ENCODE results near the gene TKFC. TPM values are rescaled to one million over a fixed set of nuclear protein-coding genes. Genes with fewer than 3 reads are reported as not detected.

Gene TKFC
- total RNA-seq (64.6 TPM), polyA plus RNA-seq (ENCODE audit: insufficient read depth, low read depth, low replicate concordance) (107 TPM)
- long read RNA-seq, donor 1, full-length matches to known transcripts, result 5 of 5 reads
- long read RNA-seq, donor 1, partial matches to known transcripts, result 0 of 5 reads
- long read RNA-seq, donor 1, other reads (novel, unspliced or antisense), result 0 of 5 reads
- long read RNA-seq, donor 2, full-length matches to known transcripts, result 5 of 5 reads
- long read RNA-seq, donor 2, partial matches to known transcripts, result 0 of 5 reads
- long read RNA-seq, donor 2, other reads (novel, unspliced or antisense), result 0 of 5 reads
- long read RNA-seq, donor 3, full-length matches to known transcripts, result 5 of 10 reads
- long read RNA-seq, donor 3, partial matches to known transcripts, result 5 of 10 reads
- long read RNA-seq, donor 3, other reads (novel, unspliced or antisense), result 0 of 10 reads
- long read RNA-seq, donor 4, full-length matches to known transcripts, result 3 of 3 reads
- long read RNA-seq, donor 4, partial matches to known transcripts, result 0 of 3 reads
- long read RNA-seq, donor 4, other reads (novel, unspliced or antisense), result 0 of 3 reads
- long read RNA-seq, donor 5, result 0 reads
- long read RNA-seq, donor 6, result 0 reads
- long read RNA-seq, donor 7, full-length matches to known transcripts, result 13 of 30 reads
- long read RNA-seq, donor 7, partial matches to known transcripts, result 9 of 30 reads
- long read RNA-seq, donor 7, other reads (novel, unspliced or antisense), result 8 of 30 reads
- long read RNA-seq, donor 8, full-length matches to known transcripts, result 3 of 9 reads
- long read RNA-seq, donor 8, partial matches to known transcripts, result 6 of 9 reads
- long read RNA-seq, donor 8, other reads (novel, unspliced or antisense), result 0 of 9 reads
- long read RNA-seq, donor 9, full-length matches to known transcripts, result 3 of 3 reads
- long read RNA-seq, donor 9, partial matches to known transcripts, result 0 of 3 reads
- long read RNA-seq, donor 9, other reads (novel, unspliced or antisense), result 0 of 3 reads
- long read RNA-seq, donor 10, full-length matches to known transcripts, result 3 of 11 reads
- long read RNA-seq, donor 10, partial matches to known transcripts, result 8 of 11 reads
- long read RNA-seq, donor 10, other reads (novel, unspliced or antisense), result 0 of 11 reads

GRCh38 chr11:61332797-61333549, at the start of gene TKFC, which contains the start of gene DDB1:
TKFC (plus strand) TSS chr11:61333228; CDS start chr11:61334729, 1,501 bp downstream.
DDB1 (minus strand) TSS chr11:61333105; CDS start chr11:61332968, 137 bp downstream.
- intact Hi-C loops (cut with DNase I), result no loop called here
- H3K9me3 ChIP-seq (ENCODE audit: control insufficient read depth in 2 of 3, insufficient read depth in 1 of 3, low read length in 3 of 3), result no peaks in the 10 kb centered on the region
- peaks cover 0 to 16% (median 4%) of the 10 kb centered on the region in 3 donors for H3K36me3 ChIP-seq (ENCODE audit: control insufficient read depth in 2 of 3, insufficient read depth in 3 of 3, low read length in 3 of 3)
- DNase-seq (peak; percentile 97 to 99 (median 98)), FAIRE-seq (no peak)
- TF ChIP-seq CTCF (IDR thresholded peaks at IDR 0.05; ENCODE audit: borderline replicate concordance, extremely low read depth, insufficient read depth), result no peak
- no peaks in the 10 kb centered on the region for H3K27me3 ChIP-seq (ENCODE audit: control insufficient read depth, insufficient read depth, low read length)
- H3K9ac ChIP-seq (ENCODE audit: low read length in 3 of 3), result peak within 1 kb of the TSS; percentile 89 to 97 (median 92)
- H3K27ac ChIP-seq (ENCODE audit: low read depth in 2 of 2, low read length in 2 of 2), result peak within 1 kb of the TSS; percentile 78 to 91
- peaks cover 4 to 35% (median 17%) of the 10 kb centered on the region in 3 donors for H3K4me1 ChIP-seq (ENCODE audit: control insufficient read depth in 2 of 3, insufficient read depth in 2 of 3, low read depth in 1 of 3, low read length in 3 of 3)
- peak within 1 kb of the TSS; percentile 83 to 97 (median 92) for H3K4me3 ChIP-seq (ENCODE audit: low read length in 3 of 3)

GRCh38 chr11:61283613-61284012, 49.4 kb upstream of the TKFC start:
- peaks cover 0 to 4% (median 0%) of the 10 kb centered on the region in 3 donors for H3K4me1 ChIP-seq (ENCODE audit: control insufficient read depth in 2 of 3, insufficient read depth in 2 of 3, low read depth in 1 of 3, low read length in 3 of 3)
- H3K9me3 ChIP-seq (ENCODE audit: control insufficient read depth in 2 of 3, insufficient read depth in 1 of 3, low read length in 3 of 3), result no peaks in the 10 kb centered on the region
- intact Hi-C loops (cut with DNase I), result no loop called here
- H3K27ac ChIP-seq (ENCODE audit: low read depth in 2 of 2, low read length in 2 of 2), result no peak overlapping the region
- H3K4me3 ChIP-seq (ENCODE audit: low read length in 3 of 3), result no peak overlapping the region
- TF ChIP-seq CTCF (IDR thresholded peaks at IDR 0.05; ENCODE audit: borderline replicate concordance, extremely low read depth, insufficient read depth), result no peak
- no peak overlapping the region for H3K9ac ChIP-seq (ENCODE audit: low read length in 3 of 3)
- no peak for FAIRE-seq
- no peaks in the 10 kb centered on the region for H3K36me3 ChIP-seq (ENCODE audit: control insufficient read depth in 2 of 3, insufficient read depth in 3 of 3, low read length in 3 of 3)
- no peaks in the 10 kb centered on the region for H3K27me3 ChIP-seq (ENCODE audit: control insufficient read depth, insufficient read depth, low read length)
- DNase-seq, result no peak

GRCh38 chr11:61287338-61287977, 45.6 kb upstream of the TKFC start:
- Histone ChIP-seq H3K27ac (ENCODE audit: low read depth in 2 of 2, low read length in 2 of 2) (no peak overlapping the region), H3K9ac (ENCODE audit: low read length in 3 of 3) (no peak overlapping the region), H3K36me3 (ENCODE audit: control insufficient read depth in 2 of 3, insufficient read depth in 3 of 3, low read length in 3 of 3) (no peaks in the 10 kb centered on the region), H3K4me3 (ENCODE audit: low read length in 3 of 3) (no peak overlapping the region), H3K27me3 (ENCODE audit: control insufficient read depth, insufficient read depth, low read length) (no peaks in the 10 kb centered on the region), H3K9me3 (ENCODE audit: control insufficient read depth in 2 of 3, insufficient read depth in 1 of 3, low read length in 3 of 3) (no peaks in the 10 kb centered on the region), H3K4me1 (ENCODE audit: control insufficient read depth in 2 of 3, insufficient read depth in 2 of 3, low read depth in 1 of 3, low read length in 3 of 3) (peaks cover 0 to 4% (median 0%) of the 10 kb centered on the region in 3 donors)
- intact Hi-C loops (cut with DNase I), result no loop called here
- TF ChIP-seq CTCF (IDR thresholded peaks at IDR 0.05; ENCODE audit: borderline replicate concordance, extremely low read depth, insufficient read depth), result no peak
- FAIRE-seq (no peak), DNase-seq (no peak)

Measured in kidney (tissue), 22 donors.